HG03108 (cell line): ENCODE data around the gene KYNU.
"Not testable (repeated sequence)": the region's sequence is repeated elsewhere in the genome, so short reads cannot be mapped to it uniquely, and the experiment has no call there.

Experiments
- ATAC-seq: cut with Tn5 transposase; IDR thresholded peaks from one replicate; pipeline ENCODE4 v1.9.1; 2021; ENCODE audit warnings: moderate library complexity; ENCODE audit not compliant: unreplicated experiment

KYNU gene

DNA sequence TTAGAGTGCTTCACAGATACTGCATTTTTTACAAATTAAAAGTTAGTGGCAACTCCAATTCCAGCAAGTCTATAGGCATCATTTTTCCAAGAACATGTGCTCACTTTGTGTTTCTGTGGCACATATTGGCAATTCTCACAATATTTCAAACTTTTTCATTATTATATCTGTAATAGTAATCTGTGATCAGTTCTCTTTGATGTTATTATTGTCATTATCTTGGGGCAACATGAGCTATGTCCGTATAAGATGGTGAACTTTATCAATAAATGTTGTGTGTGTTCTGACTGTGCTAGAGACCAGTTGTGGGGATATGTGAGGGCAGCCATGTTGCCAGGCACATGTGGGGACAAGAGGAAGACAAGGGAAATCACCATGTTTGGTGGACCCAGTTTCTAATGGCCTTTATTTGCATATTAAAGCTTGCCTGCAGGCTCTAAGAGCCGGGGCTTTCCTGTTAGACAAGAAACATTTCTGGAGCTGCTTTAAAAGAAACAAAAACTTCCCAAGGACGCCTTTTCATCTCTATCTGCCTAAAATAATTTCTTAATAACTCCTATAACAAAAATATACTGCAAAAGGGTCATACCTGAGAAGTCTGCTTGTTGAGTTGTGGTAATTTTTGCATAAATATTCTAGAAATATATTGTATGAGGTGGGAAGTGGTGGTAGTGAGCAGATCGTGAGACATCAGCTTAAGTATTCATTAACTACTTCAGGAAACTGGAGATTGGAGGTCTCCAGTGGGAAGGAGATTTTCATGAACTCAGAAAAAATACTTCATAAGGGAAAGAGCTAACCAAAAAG lies 37.2 kb downstream of the KYNU start:
- peak; percentile 99 for ATAC-seq

DNA sequence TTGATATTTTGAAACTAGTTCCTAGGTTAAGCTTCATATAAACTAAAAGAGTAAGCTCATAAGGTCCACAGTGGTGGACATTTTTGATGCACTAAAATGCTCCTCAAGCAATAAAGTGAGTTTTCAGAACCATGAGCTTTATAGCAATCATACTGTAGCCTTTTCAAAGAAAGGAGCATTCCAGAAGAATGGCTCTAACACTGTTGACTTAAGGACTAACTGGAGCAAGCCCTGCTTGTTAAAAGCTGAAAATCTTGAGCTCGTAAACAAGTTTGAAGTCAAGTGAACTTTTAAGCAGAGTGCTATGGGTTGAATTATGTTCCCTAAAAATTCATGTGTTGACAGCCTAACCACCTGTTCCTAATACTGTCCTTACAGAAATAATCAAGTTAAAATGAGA lies 38.0 kb downstream of the KYNU start:
- ATAC-seq, result no peak

DNA sequence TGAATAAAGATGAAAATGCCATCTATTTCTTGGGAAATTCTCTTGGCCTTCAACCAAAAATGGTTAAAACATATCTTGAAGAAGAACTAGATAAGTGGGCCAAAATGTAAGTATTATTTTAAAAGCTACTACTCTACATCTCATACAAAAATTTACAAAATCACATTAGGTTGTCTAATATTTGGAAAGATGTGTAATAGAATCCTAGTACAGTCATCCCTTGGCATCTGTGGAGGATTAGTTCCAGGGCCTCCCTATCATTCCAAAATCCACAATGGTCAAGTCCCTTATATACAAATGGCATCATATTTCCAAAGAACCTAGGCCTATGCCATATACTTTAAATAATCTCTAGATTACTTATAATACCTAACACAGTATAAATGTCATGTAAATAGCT lies 41.2 kb downstream of the KYNU start:
- ATAC-seq, result no peak

DNA sequence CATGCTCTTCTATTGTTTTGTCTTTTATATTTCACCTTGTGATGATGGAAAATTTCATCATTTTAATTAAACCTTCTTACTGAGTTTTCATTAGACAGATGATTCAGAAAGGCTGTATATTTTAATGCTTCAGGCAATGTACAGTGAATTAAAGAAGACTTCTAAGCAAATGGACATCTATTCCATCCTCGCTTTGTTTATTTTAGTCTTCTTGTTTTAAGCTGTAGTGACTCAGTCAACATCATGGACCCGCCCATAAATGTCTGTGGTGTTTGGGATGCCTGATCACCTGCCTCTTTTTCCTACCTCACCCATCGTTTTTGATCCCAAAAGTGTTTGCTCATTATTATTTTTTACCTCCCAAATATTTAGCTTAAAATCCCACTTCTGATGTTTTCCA lies 43.1 kb downstream of the KYNU start:
- ATAC-seq, result no peak

DNA sequence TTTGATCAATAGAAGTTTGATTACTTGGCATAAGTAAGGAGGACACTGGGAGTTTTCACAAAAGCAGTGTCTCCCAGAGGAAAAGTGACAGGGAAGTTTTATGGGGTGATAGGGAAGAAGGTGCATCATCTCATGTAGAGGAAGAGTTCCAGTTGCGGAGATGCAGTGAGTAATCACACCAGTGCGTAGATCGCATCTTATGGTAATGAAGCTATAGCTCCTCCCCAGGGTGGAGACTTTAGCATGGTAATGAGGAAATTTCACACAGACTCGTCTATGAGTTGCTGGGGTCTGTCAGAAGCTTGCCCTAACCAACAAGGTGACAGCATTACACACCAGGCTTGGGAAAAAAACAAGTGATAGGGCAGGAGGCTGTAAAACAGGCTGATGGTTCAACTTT lies 49.0 kb downstream of the KYNU start:
- ATAC-seq, result no peak

DNA sequence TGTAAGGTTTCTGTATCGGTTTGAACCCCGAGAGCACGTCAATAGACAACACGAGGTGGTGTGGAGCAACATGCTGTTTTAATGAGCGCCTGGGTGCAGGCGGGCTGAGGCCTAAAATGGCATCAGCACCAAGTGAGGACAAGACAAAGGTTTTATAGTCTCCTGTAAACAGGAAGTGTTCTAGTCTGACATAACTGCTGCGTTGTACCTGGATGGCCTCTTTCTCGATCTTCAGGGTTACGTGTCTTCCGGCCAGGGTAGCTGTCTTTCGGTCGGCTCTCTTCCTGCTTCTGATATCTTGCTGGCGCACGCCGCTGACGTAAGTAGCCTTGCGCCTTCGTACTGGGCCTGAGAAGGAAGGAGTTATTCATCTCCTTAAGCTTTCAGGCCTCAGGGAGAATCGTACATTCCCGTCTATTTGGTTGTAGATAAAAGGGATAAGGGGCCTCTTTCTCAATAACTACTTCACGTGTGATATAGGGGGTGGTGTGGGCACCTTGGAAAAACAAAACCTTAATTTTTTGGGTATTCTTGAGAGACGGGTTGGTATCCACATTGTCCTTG lies 53.5 kb downstream of the KYNU start:
- no peak for ATAC-seq

DNA sequence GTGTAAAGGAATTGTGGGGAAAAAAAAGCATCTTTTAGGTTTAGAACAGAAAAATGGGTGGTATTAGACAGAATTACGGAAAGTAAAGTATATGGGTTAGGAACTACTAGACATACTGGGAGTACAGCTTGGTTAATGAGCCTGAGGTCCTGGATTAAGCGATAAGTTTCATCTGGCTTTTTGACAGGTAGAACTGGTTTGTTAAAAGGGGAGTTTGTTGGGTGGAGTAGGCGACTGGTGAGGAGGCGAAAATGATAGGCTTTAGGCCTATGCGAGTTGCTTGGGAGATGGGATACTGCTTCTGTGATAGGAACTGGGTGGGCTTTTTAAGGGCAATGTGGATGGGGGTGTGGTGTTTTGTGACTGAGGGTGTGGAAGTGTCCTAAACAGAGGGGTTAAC lies 56.5 kb downstream of the KYNU start:
- ATAC-seq, result no peak

DNA sequence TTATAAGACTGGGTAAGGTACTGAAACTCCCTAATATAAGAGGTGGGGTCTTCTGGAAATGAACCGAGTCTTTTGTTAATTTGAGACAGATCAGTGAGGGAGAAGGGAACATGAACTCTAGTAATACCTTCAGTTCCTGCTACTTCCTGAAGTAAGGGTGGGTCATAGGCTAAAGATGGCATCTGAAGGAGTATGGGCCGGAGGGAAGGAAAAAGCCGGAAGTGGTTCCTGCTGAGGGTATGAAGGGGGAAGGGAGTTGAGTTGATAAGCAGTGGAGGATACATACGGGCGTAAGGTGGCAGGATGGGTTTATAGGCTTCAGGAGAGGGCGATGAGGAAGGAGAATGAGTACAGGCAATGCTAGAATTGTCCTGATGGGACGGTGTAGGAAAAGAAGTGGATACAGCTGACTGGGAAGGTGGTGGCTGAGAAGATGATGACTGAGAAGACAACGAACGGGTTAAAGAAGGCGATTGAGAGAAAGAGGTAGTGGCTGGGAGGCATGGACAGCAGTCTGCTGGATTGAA lies 58.2 kb downstream of the KYNU start:
- no peak for ATAC-seq

DNA sequence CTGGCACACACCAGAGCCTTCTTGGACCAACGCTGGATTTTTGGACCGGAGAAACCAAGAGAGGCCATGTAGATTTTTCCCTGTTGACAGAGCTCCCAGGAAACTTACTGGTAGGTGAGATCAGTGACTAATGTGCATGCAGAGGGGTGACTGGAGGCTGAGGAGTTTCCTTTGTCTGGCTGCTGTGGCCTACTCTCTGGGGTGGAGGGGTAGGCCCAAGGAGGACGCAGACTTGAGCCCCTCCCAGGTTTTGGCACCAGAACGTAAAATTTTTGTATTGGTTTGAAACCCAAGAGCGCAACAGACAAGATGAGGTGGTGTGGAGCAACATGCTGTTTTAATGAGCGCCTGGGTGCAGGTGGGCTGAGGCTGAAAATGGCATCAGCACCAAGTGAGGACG lies 59.2 kb downstream of the KYNU start:
- ATAC-seq, result no peak

DNA sequence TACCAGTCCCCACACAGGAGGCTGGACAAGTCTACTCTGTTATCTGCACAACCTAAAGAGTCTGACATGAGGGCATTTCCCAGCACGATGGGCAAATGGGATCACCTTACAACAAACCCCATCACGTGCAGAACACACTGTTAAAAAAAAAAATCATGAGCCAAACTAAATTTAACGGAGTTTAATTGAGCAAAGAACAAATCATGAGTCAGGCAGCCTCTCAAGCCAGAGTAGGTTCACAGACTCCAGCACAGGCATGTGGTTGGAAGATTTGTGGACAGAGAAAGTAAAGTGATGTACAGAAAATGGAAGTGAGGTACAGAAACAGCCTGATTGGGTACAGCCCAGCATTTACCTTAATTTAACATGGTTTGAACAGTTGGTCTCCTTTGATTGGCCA lies 59.9 kb downstream of the KYNU start:
- no peak for ATAC-seq

DNA sequence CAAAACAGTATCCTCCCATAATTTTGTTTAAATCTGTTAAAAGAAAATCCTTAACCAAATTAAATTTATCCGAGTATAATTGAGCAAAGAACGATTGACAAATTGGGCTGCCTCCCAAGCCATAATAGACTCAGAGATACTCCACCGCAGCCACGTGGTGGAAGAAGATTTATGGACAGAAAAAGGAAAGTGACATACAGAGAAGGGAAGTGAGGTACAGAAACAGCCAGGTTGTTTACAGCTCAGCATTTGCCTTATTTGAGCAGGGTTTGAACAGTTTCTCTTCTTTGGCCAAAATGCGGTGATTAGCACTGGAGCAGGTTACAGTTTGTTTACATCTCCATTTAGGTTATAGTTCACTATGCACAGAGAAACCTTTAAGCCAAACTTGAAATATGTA lies 60.8 kb downstream of the KYNU start:
- ATAC-seq, result no peak

DNA sequence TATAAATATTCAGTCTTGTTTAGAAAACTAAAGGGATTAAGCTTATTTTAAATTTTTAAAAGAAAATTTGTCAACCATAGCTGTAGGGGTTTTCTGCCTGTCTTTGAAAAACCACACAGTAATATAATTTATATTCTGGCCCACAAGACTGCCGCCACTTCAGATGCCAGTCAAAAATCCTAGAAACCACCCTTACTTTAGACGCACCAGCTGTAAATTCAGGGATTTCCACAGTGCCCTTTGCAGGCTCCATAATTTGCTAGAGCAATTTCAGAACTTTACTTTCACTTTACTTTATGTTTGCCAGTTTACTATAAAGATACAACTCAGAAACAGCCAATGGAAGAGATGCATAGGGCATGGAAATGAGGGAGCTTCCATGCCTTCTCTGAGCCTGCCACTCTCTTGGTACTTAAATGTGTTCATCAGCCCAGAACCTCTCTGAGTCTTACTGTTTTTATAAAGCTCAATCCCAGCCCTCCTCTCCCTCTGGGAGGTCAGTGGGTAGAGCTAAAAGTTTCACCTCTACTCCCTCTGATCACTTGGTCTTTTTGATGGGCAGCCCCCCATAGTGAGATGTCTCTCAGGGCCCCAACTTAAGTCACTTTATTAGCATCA lies 63.3 kb downstream of the KYNU start:
- ATAC-seq, result no peak

DNA sequence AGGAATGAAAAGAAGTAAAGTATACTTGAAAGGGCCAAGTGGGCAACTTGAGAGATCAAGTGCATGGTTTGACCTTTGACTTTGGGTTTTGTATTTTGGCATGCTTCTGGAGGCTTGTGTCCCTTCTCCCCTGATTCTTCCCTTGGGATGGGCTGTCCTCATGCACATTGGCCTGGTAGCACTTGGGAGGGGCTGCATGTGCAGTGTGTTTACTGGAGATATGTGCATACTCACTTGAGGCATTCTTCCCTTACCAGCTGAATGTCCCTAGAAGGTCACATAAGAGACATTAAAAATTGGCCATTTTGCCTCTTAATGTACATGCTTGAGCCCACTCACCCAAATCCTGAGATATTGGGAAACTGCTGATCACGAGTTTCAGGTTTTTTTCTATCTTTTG lies 65.2 kb downstream of the KYNU start:
- no peak for ATAC-seq

DNA sequence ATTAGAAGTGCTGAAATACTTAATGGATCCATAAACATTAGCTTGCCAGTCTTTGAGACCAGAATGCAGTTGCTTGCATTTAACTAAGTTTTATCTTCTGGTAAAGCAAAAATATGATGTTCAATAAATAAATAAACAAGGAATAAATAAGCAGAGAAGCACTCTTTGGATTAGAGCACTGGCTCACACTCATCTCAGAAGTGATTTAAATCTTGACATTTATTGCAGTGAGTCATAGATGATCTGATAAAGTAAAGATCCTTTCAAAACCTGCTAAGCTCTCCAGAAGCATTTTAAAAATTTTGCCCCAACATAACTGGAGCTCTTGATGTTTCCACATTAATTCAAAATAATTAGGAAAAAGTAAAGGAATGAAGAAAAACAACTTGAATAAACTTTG lies 66.8 kb downstream of the KYNU start:
- ATAC-seq, result no peak

DNA sequence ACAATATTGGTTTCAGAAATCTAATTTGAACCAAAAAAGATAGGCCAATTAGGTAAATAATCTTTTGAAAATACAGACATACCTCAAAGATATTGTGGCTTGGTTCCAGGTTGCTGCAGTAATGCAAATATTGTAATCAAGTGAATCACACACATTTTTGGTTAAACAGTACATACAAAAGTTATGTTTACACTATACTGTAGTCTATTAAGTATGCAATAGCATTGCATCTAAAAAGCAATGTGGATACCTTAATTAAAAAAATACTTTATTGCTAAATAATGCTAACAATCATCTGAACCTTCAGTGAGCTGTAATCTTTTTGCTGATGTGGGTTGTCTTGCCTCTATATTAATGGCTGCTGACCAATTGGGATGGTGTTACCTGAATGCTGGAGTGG lies 67.3 kb downstream of the KYNU start:
- no peak for ATAC-seq

DNA sequence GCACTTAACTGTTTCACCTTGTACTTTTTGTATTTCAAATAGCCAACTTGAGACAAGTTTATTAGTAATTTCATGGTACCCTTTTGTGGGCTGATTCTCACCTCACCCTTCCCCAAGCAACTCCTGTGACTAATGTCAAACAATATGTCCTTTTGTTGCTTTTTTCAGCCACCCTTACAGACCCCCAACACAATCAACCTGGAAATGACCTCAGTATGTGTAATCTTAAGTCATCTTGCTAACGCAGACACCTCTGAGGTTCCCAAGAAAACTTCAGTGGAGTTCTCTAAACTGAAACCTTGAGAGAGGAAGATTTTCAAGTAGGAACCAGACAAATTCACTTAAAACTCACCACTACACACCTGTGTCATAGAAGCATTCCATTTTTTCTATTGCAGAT lies 69.5 kb downstream of the KYNU start:
- no peak for ATAC-seq

DNA sequence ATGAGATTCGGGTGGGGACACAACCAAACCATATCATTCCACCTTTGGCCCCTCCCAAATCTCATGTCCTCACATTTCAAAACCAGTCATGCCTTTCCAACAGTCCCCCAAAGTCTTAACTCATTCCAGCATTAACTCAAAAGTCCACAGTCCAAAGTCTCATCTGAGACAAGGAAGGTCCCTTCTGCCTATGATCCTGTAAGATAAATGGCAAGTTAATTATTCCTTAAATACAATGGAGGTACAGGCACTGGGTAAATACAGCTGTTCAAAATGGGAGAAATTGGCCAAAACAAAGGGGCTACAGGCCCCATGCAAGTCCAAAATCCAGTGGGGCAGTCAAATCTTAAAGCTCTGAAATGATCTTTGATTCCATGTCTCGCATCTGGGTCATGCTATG lies 71.3 kb downstream of the KYNU start:
- not testable (repeated sequence) for ATAC-seq

DNA sequence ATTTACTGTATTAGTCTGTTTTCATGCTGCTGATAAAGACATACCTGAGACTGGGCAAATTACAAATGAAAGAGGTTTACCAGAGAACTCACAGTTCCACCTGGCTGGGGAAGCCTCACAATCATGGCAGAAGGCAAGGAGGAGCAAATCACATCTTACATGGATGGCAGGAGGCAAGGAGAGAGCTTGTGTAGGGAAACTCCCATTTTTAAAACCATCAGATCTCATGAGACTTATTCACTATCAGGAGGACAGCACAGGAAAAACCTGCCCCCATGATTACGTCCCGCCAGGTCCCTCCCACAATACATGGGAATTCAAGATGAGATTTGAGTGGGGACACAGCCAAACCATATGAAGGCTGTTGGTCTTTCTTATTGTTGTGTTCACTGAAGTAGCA lies 72.9 kb downstream of the KYNU start:
- not testable (repeated sequence) for ATAC-seq

DNA sequence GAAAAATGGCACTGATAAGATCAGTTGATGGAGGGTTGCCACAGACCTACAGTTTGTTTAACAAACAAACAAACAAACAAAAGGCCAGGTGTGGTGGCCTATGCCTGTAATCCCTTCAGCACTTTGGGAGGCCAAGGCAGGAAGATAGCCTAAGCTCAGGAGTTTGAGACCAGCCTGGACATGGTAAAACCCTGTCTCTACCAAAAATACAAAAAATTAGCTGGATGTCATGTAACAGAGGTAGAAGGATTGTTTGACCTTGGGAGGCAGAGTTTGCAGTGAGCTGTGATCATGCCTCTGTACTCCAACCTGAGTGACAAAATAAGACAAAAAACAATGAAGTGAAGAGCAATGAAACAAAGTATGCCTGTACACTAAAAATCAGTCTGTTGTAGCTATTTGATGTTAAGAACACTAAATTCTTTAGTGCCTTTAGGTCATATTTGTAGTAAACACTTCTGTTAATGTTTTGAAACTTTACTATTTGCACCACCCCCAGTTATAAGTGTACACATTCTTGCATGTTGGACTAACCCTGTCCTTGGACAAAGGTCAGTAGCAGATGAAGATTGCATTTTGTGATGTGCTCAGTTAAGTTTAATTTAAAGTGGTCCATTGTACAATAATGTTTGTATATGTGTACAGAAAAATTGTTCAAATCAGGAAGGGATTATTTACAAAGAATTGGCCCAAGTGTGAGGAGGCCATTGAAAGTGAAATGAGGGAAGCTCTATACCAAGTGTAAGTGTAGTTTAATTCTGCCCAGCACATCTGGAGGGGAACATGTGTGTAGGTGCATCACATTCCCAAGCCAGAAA lies 73.9 kb downstream of the KYNU start:
- ATAC-seq, result no peak

DNA sequence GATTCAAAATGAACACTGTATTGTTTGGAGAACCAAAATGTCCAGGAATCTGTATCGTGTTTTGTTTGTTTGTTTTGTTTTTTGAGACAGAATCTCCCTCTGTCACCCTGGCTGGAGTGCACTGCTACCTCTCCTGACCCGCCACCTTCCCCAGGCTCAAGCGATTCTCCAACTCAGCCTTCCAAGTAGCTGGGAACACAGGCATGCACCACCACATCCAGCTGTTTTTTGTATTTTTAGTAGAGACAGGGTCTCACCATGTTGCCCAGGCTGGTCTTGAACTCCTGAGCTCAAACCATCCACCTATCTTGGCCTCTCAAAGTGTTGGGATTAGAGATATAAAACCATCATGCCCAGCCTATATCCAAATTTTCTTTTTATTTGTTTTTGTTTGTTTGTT lies 74.6 kb downstream of the KYNU start:
- no peak for ATAC-seq

DNA sequence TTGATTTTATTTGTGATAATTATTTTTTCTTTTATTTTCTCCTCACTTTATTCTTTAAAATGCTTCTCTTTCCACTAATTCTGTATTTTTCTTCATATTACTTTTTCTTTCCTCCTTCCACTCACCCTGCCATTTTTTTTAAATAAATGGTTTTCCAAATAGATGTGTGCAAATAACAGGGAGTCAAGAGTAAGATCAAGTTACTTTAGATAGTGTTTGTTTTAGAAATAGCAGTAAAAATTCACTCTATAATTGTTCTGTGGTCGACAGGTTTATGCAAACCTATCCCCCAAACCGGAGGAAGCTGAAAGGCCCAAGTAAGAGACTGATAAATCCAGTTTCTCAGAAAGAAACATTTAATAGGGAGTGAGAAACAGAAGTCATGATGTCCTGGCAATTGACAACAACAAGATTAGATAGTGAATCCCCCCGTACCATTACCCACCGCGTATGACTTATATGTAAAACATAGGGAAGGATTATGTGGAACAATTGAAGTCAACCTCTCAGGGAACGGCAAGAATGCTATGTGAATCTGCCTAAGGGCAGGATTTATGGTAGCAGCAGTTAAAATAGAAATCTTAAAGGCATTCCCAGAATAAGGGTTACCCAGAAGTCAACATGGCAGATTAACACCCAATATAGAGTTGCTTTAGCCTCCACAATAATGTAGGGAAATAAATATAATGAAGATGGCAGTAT lies 75.5 kb downstream of the KYNU start:
- no peak for ATAC-seq
